K562 (cell line): Measurements from ENCODE around the gene C9orf50. TPM values are rescaled to one million over a fixed set of nuclear protein-coding genes. Genes with fewer than 3 reads are reported as not detected.

Source experiments
- CBX2 ChIP-seq: fragments of 200-600 bp; sonication (generic); IDR thresholded peaks from one replicate; pipeline ENCODE4 v1.6.1; 2012; ENCODE audit warnings: mild to moderate bottlenecking, low read length, inconsistent platforms; ENCODE audit not compliant: insufficient read depth, poor library complexity, severe bottlenecking
- DPF2 ChIP-seq: fragments of 450-650 bp; IDR thresholded peaks from 2 replicates; pipeline ENCODE4 v1.6.1; 2016
- EGR1 ChIP-seq: fragments of 450-650 bp; conservative IDR thresholded peaks from 2 replicates; pipeline ENCODE4 v1.6.1; 2017; ENCODE audit warnings: mild to moderate bottlenecking
- HDAC2 ChIP-seq: fragments of 450-650 bp; IDR thresholded peaks from 2 replicates; pipeline ENCODE4 v1.6.1; 2016; ENCODE audit warnings: mild to moderate bottlenecking
- KLF1 ChIP-seq: fragments of 450-650 bp; IDR thresholded peaks from 2 replicates; pipeline ENCODE4 v1.6.1; 2016; ENCODE audit warnings: missing genetic modification characterization, missing compliant biosample characterization
- MAZ ChIP-seq, 2 experiments: fragments of 450-650 bp in 1 of 2; sonication (generic) in 1 of 2; formaldehyde crosslinking; IDR thresholded peaks in 1 of 2; conservative IDR thresholded peaks in 1 of 2; 2 replicates each; pipeline versions ENCODE4 v1.4.0 to v1.5.0; 2020; ENCODE audit warnings: mild to moderate bottlenecking in 1 of 2, missing genetic modification reagents in 1 of 2
- NFIC ChIP-seq: fragments of 450-650 bp; IDR thresholded peaks from 2 replicates; pipeline ENCODE4 v1.6.1; 2017; ENCODE audit warnings: mild to moderate bottlenecking, inconsistent platforms
- PHF8 ChIP-seq: fragments of 200-600 bp; sonication (generic); IDR thresholded peaks from 2 replicates; pipeline ENCODE4 v1.6.1; 2012; ENCODE audit warnings: mixed run types, mild to moderate bottlenecking, inconsistent platforms, low read length, moderate library complexity, borderline replicate concordance
- SP1 ChIP-seq: sonication (generic); formaldehyde crosslinking; IDR thresholded peaks from 2 replicates; pipeline ENCODE4 v1.8.1; 2022; ENCODE audit warnings: mild to moderate bottlenecking, missing genetic modification reagents
- TCF15 ChIP-seq: fragments of 250-450 bp; sonication (Bioruptor Pico); IDR thresholded peaks from 2 replicates; pipeline ENCODE4 v1.8.0; 2022; ENCODE audit warnings: moderate library complexity, mild to moderate bottlenecking, inconsistent platforms
- ZNF143 ChIP-seq: sonication (generic); formaldehyde crosslinking; IDR thresholded peaks from 2 replicates; pipeline ENCODE4 v1.9.0; 2022; ENCODE audit warnings: mild to moderate bottlenecking, missing genetic modification reagents
- ZNF449 ChIP-seq: fragments of 250-450 bp; sonication (Bioruptor Pico); IDR thresholded peaks from 2 replicates; pipeline ENCODE4 v1.8.0; 2022; ENCODE audit warnings: moderate library complexity, mild to moderate bottlenecking, inconsistent platforms
- ZNF518B ChIP-seq: fragments of 250-450 bp; sonication (Bioruptor Pico); IDR thresholded peaks from 2 replicates; pipeline ENCODE4 v1.5.0; 2021; ENCODE audit warnings: mild to moderate bottlenecking, moderate library complexity
- polyA plus RNA-seq, 8 experiments: library from polyadenylated mRNA; depleted of rRNA in 4 of 8; stranded (reverse) in 5 of 8; unstranded in 3 of 8; fragments of >200 nt; fragmentation: Nextera tagmentation in 2 of 8; fragmentation: Illumina TruSeq in 1 of 8; extraction: Ambion mirVana in 2 of 8; extraction: Trizol in 1 of 8; gene quantifications; 2 replicates each; pipeline versions ENCODE4 v1.2.1 to v1.2.3, GENCODE V29; 2011 to 2014; ENCODE audit warnings: inconsistent platforms in 1 of 8, missing spikeins in 1 of 8
- total RNA-seq, 7 experiments: library from RNA; depleted of rRNA in 6 of 7; stranded (reverse); fragments of >200 nt in 6 of 7; fragmentation: Illumina TruSeq in 2 of 7; extraction: Trizol in 2 of 7; gene quantifications; 2 replicates each; pipeline versions ENCODE4 v1.2.1 to v1.2.3, GENCODE V29; 2011 to 2021; ENCODE audit warnings: low replicate concordance in 1 of 7
- TF ChIP-seq, protein P1 (sequence below): fragments of 250-450 bp; sonication (Bioruptor Pico); IDR thresholded peaks from 2 replicates; pipeline ENCODE4 v1.5.0; 2021; ENCODE audit warnings: mild to moderate bottlenecking, borderline replicate concordance

Gene C9orf50
- total and polyA plus RNA-seq, 9 of the 15 experiments (the other 6 are each of a cell fraction or from before 2014, with no cell fraction given), result not detected

DNA sequence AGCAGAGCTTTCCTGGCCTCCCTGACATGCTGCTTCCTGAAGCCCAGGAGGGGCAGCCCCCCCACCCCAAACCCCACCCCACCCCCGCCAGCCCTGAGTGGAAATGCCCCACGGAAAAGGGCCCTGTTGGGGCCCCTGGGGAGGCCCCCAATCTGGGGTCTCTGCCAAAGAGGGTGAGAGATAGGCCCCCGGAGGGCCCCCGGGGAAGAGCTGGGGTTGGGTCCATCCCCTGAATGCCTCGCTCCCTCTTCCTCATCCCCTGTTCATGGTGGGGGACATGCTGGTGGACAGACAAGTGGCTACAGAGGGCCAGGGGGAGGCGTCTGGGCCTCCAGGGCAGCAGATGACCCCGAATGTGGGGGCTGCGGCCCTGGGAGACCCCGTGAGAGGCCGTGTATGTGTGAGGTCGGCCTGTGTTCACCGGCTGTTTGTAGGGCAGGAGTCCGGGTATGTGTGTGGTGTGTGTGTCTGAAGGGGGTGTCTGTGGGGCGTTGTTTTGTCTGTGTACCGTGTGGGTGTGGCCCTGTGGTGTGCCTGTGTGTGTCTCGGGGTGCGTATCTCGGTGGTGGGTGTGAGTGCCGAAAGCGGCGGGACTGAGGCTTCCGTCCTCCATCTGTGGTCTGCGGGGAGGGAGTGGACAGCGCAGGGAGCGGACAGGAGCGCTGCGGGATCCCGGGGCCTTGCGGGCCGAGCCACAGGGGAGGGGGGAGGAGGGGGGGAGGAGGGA lies 11.3 kb downstream of the C9orf50 start (continued):
- no peak for TF ChIP-seq TCF15
- no peak for TF ChIP-seq ZNF518B (CRISPR knock-in tag)
- peak; percentile 21; the same call in 1 of the 2 replicates for TF ChIP-seq SP1 (CRISPR knock-in tag)
- 0 out of 2 replicates have a peak, but pooled peaks have one; percentile 8 for TF ChIP-seq NFIC
- TF ChIP-seq DPF2, result peak; percentile 50; the same call in 1 of the 2 replicates
- no peak for TF ChIP-seq PHF8
- TF ChIP-seq, protein P1, sequence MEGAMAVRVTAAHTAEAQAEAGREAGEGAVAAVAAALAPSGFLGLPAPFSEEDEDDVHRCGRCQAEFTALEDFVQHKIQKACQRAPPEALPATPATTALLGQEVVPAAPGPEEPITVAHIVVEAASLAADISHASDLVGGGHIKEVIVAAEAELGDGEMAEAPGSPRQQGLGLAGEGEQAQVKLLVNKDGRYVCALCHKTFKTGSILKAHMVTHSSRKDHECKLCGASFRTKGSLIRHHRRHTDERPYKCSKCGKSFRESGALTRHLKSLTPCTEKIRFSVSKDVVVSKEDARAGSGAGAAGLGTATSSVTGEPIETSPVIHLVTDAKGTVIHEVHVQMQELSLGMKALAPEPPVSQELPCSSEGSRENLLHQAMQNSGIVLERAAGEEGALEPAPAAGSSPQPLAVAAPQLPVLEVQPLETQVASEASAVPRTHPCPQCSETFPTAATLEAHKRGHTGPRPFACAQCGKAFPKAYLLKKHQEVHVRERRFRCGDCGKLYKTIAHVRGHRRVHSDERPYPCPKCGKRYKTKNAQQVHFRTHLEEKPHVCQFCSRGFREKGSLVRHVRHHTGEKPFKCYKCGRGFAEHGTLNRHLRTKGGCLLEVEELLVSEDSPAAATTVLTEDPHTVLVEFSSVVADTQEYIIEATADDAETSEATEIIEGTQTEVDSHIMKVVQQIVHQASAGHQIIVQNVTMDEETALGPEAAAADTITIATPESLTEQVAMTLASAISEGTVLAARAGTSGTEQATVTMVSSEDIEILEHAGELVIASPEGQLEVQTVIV, result no peak
- TF ChIP-seq KLF1 (tag), result no peak
- TF ChIP-seq ZNF449 (CRISPR knock-in tag), result no peak
- TF ChIP-seq ZNF143 (CRISPR knock-in tag), result no peak
- peak; percentile 16; the same call in 1 of the 2 replicates for TF ChIP-seq HDAC2
- TF ChIP-seq EGR1, result peak; percentile 39
- TF ChIP-seq MAZ (CRISPR knock-in tag; conservative IDR thresholded peaks at IDR 0.05 in 1 of 2, IDR thresholded peaks at IDR 0.05 in 1 of 2), result peak in 1 of 2 experiments; percentile 8; a peak in 1 of 4 replicates
- TF ChIP-seq CBX2, result no peak
